Measurements from ENCODE around the gene SMAD4.

- TF ChIP-seq CTCF (IDR thresholded peaks at IDR 0.05 in 8 of 11, conservative IDR thresholded peaks at IDR 0.05 in 3 of 11) (no peak), POLR2AphosphoS5 (IDR thresholded peaks at IDR 0.05) (no peak), POLR2A (IDR thresholded peaks at IDR 0.05) (no peak)
Observed at GRCh38 chr18:50987261-50987660, 42.8 kb upstream of the SMAD4 start.
